NCI-H2196 treated with DMSO at 0.1 percent for 48 hours (cell line): ENCODE data around the gene IL17REL.

Experiments
- DNase-seq: peaks from one replicate; lab custom pipeline; 2025; ENCODE audit not compliant: unreplicated experiment; lab: John Stamatoyannopoulos, UW

Gene IL17REL

DNA sequence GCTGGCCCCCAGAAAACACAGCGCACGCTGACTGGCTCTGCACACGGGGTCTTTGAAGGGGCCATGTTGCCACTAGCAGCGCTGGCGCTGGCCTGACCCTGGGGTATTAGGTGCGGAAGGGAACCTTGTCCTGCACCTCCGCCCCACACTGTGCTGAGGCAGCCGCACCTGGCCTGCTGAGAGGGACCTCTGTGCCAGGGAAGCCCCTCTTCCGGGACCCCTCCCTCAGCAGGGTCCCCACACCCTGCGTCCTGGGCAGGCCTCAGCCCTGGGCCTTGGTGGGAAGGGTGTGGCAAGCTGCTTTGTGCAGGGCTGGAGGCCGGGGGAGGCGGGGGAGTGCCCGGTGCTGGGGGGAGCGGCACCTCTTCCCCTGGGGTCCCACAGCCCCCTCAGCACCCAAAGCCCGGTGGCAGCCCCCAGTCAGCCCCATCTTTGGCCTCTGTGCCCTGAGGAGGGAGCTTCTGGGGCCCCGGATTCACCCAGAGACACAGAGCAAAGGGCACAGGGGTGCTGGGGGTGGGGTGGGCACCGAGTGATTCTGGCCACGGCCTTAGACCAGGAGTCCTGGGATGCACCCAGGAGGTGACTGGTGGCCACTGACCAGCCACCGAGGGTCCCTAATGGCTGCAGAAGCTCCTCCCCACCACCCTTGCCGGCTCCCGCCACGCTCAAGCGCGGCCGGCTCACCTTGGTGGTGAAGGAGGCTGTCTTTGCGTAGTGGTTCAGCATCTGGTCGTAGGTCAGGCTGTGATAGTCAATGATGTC is 34.1 kb upstream of the IL17REL start:
- DNase-seq, result no peak

DNA sequence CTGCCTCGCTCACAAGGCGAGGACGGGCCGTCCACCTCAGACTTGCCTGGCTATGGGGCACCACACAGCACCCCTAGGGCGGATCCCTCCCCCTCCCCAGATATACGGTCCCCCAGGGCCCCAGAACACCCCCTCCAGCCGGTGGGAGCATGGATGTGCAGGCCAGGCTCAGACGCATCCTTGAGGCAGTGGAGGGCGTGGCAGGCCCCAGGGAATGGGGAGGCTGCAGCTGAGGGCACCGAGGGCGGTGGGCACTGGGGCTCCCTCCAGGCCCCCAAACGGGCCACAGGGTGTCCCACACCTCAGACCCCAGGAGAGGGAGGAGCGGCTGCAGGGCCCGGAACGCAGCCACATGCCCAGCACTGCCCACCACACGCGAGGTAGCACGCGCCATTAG is 33.5 kb upstream of the IL17REL start:
- DNase-seq, result no peak

- DNase-seq, result no peak
These were observed 32.9 kb upstream of the IL17REL start for GRCh38 chr22:50045211-50046018.

DNA sequence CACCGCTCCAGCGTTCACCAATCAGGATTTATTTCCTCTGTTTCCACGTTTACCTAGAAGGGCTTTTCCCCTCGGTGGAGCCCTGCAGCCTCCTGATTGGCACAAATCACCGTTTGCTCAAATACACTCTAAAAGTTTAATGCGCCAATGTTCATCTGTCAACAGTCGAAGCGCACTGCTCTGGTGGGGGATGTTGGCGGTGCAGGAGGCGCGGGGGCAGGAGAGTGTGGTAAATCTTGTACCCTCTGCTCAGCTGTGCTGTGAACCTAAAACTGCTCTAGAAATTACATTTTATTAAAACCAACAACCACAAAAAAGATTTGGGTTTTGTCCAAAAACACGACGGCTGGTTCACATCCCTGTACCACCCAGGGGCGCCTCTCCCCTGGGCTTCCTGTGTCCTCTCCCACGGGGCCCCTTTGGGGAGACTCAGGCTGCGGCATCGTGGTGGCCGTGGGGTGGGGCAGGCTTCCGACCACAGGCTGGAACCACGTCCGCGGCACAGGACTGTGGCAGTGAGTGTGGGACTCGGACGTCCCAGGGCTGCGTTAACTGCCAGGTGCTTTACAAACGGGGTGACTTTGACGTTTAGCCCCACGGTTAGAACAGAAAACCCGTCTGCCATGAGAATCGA is 32.0 kb upstream of the IL17REL start:
- no peak for DNase-seq

DNA sequence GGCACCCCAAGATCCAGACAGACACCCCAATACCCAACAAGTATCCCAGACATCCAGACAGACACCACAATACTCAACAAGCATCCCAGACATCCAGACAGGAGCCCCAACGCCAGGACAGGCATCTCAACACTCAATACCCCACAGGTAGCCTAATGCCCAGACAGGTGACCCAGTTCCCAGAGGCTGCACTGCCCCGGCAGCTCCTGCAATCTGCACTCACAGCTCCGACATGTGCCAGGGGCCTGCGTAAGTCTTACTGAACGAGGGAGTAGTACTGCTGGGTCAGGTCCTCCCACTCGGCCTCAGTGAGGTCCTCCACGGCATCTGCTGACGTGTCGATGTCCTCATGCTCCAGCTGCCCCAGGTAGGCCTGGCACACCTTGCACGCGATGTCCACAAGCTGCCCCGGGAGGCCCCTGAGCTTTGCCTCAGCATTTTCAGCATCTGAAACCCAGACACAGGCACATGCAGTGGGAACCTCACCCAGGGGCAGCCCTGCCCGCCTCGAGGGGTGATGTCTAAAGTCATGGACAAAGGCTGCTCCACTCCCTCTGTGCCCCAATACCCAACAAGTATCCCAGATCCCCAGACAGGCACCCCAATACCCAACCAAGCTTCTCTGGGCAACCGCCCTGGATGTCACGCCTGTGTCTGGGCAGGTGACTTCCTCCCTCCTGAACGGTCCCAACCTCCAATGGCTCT is 28.9 kb upstream of the IL17REL start:
- DNase-seq, result no peak

GRCh38 chr22:50040717-50041116 is 28.2 kb upstream of the IL17REL start:
- DNase-seq, result no peak

GRCh38 chr22:50039669-50040443 is 27.3 kb upstream of the IL17REL start:
- no peak for DNase-seq

GRCh38 chr22:50035976-50036724 is 23.6 kb upstream of the IL17REL start:
- no peak for DNase-seq

DNA sequence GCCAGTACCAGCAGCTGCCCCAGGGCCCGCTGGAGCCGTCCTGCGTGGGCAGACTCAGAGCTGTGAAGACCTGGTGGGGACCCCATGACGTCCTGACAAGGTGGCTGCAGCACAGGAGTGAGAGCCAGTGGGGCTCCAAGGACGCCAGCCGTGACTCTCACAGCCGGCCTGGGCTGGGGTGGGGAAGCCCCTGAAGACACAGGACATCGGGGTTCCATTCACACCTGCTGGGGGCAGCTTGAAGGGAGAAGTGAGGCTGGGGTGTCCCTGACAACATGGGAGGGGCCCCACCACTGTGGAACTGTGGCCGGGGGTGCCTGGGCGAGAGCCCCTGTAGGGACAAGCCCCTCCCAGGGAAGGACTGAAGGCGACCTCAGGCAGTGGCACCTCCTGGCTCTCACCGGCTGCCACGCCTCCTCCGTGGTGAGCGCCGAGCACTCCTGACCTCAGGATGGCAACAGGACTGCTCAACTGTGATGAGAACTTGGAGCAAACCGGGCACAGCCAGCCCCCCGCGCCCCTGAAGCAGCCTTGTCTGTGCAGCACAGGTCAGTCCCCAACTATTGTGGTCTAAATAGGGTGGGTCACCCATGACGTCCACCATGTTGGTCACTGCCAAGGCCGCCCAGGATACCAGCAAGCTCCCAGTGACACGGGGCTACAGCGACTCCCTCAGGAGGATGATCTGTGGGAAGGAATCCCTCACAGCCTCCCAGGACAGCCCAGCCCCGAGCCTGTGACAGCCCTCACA is 22.7 kb upstream of the IL17REL start:
- DNase-seq, result no peak

DNA sequence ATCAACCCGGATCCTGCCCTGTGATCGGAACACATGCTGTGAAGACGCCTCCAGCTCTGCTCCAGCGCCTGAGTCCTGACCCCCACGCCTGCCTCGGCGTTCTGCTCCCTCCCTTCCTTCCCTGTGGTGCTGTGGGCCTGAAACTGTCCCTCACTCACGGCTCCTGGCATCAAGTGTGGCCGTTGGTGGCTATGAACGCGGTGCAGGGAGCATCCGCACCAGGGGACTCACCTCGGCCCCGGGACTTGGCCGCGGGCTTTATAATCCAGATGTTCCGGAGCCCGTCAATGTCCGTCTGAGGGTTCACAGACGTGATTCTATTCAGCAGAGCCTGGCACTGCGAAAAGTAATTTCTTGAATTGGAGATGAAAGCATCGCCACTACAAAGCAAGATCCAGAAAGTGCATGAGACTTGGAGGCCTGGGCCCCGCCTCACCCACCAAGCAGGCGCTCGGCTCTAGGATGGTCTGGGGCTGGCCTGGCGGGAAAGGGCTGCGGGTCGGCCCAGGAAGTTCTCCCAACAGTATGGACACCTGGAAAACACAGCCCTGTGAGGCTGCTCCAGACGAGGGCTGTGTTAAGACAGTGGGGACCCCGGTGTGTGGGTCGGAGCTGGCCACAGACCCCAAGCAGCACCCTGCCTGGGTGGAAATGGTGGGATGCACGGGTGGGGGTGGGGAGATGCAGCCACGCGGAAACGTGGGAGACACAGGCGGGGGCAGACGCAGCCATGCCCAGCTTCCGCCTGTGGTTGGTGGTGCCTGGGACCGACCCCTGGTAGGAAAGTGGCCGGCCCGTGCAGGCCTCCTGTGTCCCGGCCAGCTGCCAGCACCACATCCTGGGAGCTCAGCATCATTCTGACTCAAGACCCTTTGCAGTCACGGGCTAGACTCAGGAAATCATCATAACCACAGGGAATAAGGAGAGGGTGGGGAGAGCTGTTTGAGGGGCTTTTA is 21.8 kb upstream of the IL17REL start:
- no peak for DNase-seq

DNA sequence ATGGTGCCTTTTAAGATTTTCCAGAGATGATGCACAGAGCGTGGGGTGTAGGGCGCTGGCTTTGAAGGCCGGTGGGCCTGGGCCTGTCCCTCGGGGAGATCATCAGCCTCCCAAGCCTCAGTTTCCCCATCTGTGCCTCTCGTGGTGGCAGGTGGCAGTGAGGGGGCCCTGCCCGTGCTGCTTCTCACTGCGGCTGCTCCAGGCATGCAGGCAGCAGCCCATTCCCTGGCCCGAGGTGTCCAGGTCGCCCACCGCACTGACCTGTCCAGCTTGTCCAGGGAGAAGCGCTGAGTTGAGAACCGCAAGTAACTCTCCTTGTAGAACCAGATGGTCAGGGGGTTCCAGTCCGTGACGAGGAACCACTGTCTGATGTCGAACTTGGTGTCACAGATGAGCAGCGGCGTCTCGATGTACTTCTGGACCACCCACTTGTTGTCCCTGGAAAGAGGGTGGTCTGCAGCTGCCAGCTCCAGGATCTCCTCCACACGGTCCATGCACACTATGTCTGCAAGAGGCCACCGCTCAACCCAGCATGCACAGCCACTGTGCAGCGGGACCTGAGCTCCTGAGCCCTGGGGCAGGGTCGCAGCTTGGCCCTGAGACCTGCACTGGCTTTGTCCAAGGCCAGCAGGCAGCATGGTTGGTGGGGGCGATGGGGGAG is 20.5 kb upstream of the IL17REL start:
- DNase-seq, result no peak

GRCh38 chr22:50032109-50032871 is 19.7 kb upstream of the IL17REL start:
- DNase-seq, result no peak

DNA sequence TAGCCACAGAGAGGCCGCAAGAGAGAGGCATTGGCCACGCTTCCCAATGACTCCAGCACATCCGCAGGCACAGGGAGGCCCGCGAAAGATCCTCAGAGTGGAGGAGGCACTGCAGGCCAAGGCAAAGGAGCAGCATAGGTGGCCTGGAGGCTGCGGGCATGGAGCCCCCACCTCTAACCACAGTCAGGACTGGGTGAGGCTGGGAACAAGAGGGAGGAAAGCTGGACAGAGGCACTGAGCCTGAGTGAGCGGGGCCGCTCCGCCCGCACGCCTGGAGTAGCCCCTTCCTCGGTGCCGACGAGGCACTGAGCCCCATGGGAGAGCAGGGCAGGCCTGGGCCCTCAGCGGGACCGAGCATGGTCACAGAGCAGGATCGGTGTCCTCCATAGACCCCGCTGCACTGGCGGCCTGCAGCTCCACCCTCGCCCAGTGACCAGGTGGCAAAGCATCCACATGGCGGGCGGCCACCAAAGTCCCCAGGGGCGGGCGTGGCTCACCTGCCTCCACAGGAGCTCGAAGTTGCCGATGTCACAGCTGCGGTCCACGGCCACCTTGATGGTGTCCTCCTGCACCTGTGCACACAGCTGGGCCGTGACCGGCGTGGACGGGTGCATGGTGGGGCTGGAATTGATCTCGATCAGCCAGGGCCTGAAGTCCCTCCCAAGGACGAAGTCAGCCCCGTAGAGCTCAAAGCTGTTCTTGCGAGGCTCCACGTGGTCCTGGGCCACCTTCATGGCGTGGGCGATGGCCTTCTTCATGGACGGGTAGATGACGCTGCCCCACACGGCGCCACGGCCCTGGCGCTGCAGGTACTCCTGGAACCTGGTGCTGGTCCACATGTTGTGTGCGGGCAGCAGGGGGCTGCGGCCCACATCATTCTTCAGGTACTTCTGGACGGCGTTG is 18.9 kb upstream of the IL17REL start:
- no peak for DNase-seq

DNA sequence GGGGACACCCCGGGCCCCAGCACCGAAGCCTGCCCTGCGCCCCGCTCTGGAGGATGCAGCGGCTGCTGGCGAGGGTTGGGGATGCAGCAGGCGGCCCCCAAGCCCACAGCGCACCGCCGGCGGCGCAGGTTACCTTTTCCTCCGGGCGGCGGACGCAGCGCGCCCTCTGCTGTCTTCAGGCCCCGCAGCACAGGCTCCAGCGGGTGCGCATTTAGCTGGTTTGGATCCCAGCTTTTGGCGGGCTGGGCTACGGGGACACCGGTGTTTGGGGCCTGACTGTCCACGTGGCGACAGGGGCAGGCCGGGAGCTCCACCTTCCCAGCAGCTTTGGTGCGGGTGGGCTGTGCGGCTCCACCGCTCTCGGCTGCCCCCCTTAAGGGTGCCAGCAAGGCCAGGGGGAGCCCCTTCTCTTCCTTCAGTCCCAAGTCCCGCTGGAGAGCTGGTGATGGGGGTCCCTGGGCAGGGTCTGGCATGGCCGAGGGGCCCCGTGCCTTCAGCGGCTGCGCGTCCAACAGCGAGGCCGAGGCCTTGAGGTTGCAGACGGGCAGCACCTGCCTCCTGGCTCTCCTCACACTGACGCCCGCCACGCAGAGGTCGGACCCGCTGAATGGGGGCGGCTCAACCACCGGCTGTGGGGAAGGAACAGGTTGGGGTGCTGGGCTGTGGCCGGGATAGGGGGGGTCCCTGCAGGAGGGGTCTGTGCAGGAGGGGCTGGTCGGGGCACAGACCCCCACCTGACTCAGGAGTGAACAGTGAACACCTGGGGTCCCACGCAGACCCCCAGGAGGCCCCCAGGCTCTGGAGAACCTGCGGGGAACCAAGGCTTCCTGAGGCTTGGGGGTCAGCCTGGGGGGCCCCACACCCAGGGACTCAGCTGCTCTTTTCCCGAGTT is 18.0 kb upstream of the IL17REL start:
- peak; percentile 56 for DNase-seq
